ENCODE measurements around the gene HARBI1.

GRCh38 chr11:46599340-46600193 is 17.5 kb downstream of the HARBI1 start:
- TF ChIP-seq CTCF (IDR thresholded peaks at IDR 0.05 in 4 of 5, conservative IDR thresholded peaks at IDR 0.05 in 1 of 5), result no peak
- no peak for TF ChIP-seq POLR2A (IDR thresholded peaks at IDR 0.05)
